PC-9 (cell line): ENCODE measurements around the gene GIMAP7.
"Not testable (repeated sequence)": the region's sequence is repeated elsewhere in the genome, so short reads cannot be mapped to it uniquely, and the experiment has no call there.

Source experiments
- EZH2 ChIP-seq: fragments of 200-600 bp; sonication (generic); IDR thresholded peaks from 2 replicates; pipeline ENCODE4 v1.8.0; 2017; ENCODE audit warnings: antibody characterized with exemption, low read depth
- TF ChIP-seq, protein P1 (sequence below): fragments of 200-600 bp; sonication (generic); conservative IDR thresholded peaks from 2 replicates; pipeline ENCODE4 v1.6.1; 2017; ENCODE audit warnings: mixed run types, antibody characterized with exemption, mild to moderate bottlenecking, moderate library complexity

DNA sequence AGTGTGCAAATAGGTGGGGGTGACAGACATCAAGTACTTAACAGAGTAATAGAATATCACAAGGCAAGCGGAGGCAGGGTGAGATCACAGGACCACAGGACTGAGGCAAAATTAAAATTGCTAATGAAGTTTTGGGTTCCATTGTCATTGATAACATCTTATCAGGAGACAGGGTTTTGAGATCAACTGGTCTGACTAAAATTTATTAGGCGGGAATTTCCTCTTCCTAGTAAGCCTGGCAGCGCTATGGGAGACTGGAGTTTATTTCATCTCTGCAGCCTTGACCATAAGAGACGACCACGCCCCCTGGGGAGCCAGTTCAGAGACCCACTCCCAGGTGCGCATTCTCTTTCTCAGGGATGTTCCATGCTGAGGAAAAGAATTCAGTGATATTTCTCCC is 8.3 kb downstream of the GIMAP7 start:
- TF ChIP-seq, protein P1, sequence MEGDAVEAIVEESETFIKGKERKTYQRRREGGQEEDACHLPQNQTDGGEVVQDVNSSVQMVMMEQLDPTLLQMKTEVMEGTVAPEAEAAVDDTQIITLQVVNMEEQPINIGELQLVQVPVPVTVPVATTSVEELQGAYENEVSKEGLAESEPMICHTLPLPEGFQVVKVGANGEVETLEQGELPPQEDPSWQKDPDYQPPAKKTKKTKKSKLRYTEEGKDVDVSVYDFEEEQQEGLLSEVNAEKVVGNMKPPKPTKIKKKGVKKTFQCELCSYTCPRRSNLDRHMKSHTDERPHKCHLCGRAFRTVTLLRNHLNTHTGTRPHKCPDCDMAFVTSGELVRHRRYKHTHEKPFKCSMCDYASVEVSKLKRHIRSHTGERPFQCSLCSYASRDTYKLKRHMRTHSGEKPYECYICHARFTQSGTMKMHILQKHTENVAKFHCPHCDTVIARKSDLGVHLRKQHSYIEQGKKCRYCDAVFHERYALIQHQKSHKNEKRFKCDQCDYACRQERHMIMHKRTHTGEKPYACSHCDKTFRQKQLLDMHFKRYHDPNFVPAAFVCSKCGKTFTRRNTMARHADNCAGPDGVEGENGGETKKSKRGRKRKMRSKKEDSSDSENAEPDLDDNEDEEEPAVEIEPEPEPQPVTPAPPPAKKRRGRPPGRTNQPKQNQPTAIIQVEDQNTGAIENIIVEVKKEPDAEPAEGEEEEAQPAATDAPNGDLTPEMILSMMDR: not testable (repeated sequence)
- TF ChIP-seq EZH2: not testable (repeated sequence)
